Aorta (tissue), 5 donors: ENCODE results near the gene CCDC136. TPM values are rescaled to one million over a fixed set of nuclear protein-coding genes. Genes with fewer than 3 reads are reported as not detected.

Source experiments
- ATAC-seq: fragments of 200-7000 bp; cut with Tn5 transposase; one replicate; pipeline ENCODE4 v1.9.1; 2022; ENCODE audit warnings: moderate library complexity; ENCODE audit not compliant: low FRiP score
- DNase-seq, 2 donors: peaks; one replicate each; pipeline ENCODE4 v3.0.0-alpha.2; 2020
- H3K27ac ChIP-seq, 2 donors: one replicate each; pipeline ENCODE4 v1.5.1; 2013; ENCODE audit warnings: low read length in 2 of 2, mild to moderate bottlenecking in 2 of 2, moderate library complexity in 2 of 2, control low read depth in 1 of 2, inconsistent platforms in 1 of 2, low read depth in 1 of 2
- H3K27me3 ChIP-seq, 2 donors: one replicate each; pipeline ENCODE4 v1.6.1; 2013; ENCODE audit warnings: control low read depth in 1 of 2, low read length in 1 of 2, mild to moderate bottlenecking in 1 of 2, moderate library complexity in 1 of 2; ENCODE audit not compliant: insufficient read depth in 2 of 2, control insufficient read depth in 1 of 2
- H3K36me3 ChIP-seq, 2 donors: one replicate each; pipeline ENCODE4 v1.6.1; 2013; ENCODE audit warnings: control low read depth in 1 of 2, low read length in 1 of 2, mild to moderate bottlenecking in 1 of 2; ENCODE audit not compliant: insufficient read depth in 2 of 2, control insufficient read depth in 1 of 2
- H3K4me1 ChIP-seq, 2 donors: one replicate each; pipeline ENCODE4 v1.6.1; 2013; ENCODE audit warnings: low read length in 2 of 2, control low read depth in 1 of 2, mild to moderate bottlenecking in 1 of 2, moderate library complexity in 1 of 2; ENCODE audit not compliant: insufficient read depth in 2 of 2, control insufficient read depth in 1 of 2
- H3K4me3 ChIP-seq, 2 donors: one replicate each; pipeline ENCODE4 v1.5.1; 2013; ENCODE audit warnings: low read length in 2 of 2, control low read depth in 1 of 2, mild to moderate bottlenecking in 1 of 2
- H3K9me3 ChIP-seq: one replicate; pipeline ENCODE4 v1.6.1; 2013; ENCODE audit warnings: mild to moderate bottlenecking, low read length; ENCODE audit not compliant: control insufficient read depth
- WGBS, 2 donors: extraction: QIAGEN DNeasy Blood & Tissue Kit; methylation state at CpG; one replicate each; pipeline ENCODE4 v1.1.7; 2013; 5-methylcytosine and 5-hydroxymethylcytosine counted together
- intact Hi-C, 2 donors: fragments of 100-400 bp; cut with DNase I; formaldehyde crosslinking; loops; one replicate each; pipeline versions ENCODE4 v1.14.2 to v1.15.0; 2022
- polyA plus RNA-seq, 2 donors: library from polyadenylated mRNA; stranded (reverse); fragments of 200-250 nt; gene quantifications; one replicate each; pipeline ENCODE4 v1.2.3, GENCODE V29; 2013
- total RNA-seq, 2 donors: library from RNA; stranded (reverse); fragmentation: NEBNext Ultra II Directional; extraction: Animal tissue kit (Norgen Biotek cat#: 25700); gene quantifications; one replicate each; pipeline ENCODE4 v1.2.1, GENCODE V29; 2021
- donor health status: healthy with polysubstance abuse.
- donor health status: Bipolar disorder and iron deficiency.
- donor health status: DM: no; HTN: no; CAD: no.
- donor health status: DM: no; HTN: no; CAD: no.
- donor health status: DM: yes; HTN: yes; CAD: no.

CCDC136 gene
- total and polyA plus RNA-seq, 4 donors = 7.5 to 29.5 (median 13.6) TPM

- 87 to 91% methylated on average over 8 of the region's 8 CpGs for WGBS, 2 donors
- ATAC-seq = no peak
- DNase-seq = no peak
- Histone ChIP-seq H3K4me1 (no peaks in the 10 kb centered on the region), H3K4me3 (no peak overlapping the region), H3K9me3 (no peaks in the 10 kb centered on the region), H3K27me3 (no peaks in the 10 kb centered on the region), H3K36me3 (peaks cover 0 to 4% of the 10 kb centered on the region in 2 donors), H3K27ac (no peak overlapping the region)
- intact Hi-C loops = no loop called here
Observed at GRCh38 chr7:128807191-128807590, 15.4 kb downstream of the CCDC136 start.

- ATAC-seq (no peak), DNase-seq (no peak)
- Histone ChIP-seq H3K27me3 (no peaks in the 10 kb centered on the region), H3K36me3 (peaks cover 0 to 4% of the 10 kb centered on the region in 2 donors), H3K4me3 (no peak overlapping the region), H3K27ac (no peak overlapping the region), H3K4me1 (no peaks in the 10 kb centered on the region), H3K9me3 (no peaks in the 10 kb centered on the region)
- 96 to 97% methylated on average over 3 of the region's 3 CpGs for WGBS, 2 donors
- intact Hi-C loops = no loop called here
Observed at GRCh38 chr7:128809363-128809762, 17.6 kb downstream of the CCDC136 start.

GRCh38 chr7:128810473-128810872, 18.7 kb downstream of the CCDC136 start:
- Histone ChIP-seq H3K36me3 (peaks cover 0 to 1% of the 10 kb centered on the region in 2 donors), H3K4me1 (no peaks in the 10 kb centered on the region), H3K4me3 (no peak overlapping the region), H3K9me3 (no peaks in the 10 kb centered on the region), H3K27me3 (no peaks in the 10 kb centered on the region), H3K27ac (no peak overlapping the region)
- no peak for DNase-seq
- intact Hi-C loops = no loop called here
- ATAC-seq = no peak
- WGBS, 2 donors = 87 to 89% methylated on average over 2 of the region's 2 CpGs

GRCh38 chr7:128810997-128811396, 19.2 kb downstream of the CCDC136 start:
- H3K9me3 ChIP-seq = no peaks in the 10 kb centered on the region
- intact Hi-C loops = no loop called here
- no peak overlapping the region for H3K27ac ChIP-seq
- DNase-seq = no peak
- 95 to 96% methylated on average over 3 of the region's 3 CpGs for WGBS, 2 donors
- no peak overlapping the region for H3K4me3 ChIP-seq
- H3K36me3 ChIP-seq = no peaks in the 10 kb centered on the region
- H3K4me1 ChIP-seq = no peaks in the 10 kb centered on the region
- H3K27me3 ChIP-seq = no peaks in the 10 kb centered on the region
- no peak for ATAC-seq

GRCh38 chr7:128811631-128812430, 20.1 kb downstream of the CCDC136 start:
- WGBS, 2 donors = 94 to 98% methylated on average over 11 of the region's 11 CpGs
- DNase-seq = no peak
- no peaks in the 10 kb centered on the region for H3K36me3 ChIP-seq
- H3K27me3 ChIP-seq = no peaks in the 10 kb centered on the region
- H3K4me3 ChIP-seq = no peak overlapping the region
- no peak overlapping the region for H3K27ac ChIP-seq
- intact Hi-C loops = no loop called here
- no peaks in the 10 kb centered on the region for H3K9me3 ChIP-seq
- H3K4me1 ChIP-seq = no peaks in the 10 kb centered on the region
- no peak for ATAC-seq

- H3K9me3 ChIP-seq = no peaks in the 10 kb centered on the region
- intact Hi-C loops = no loop called here
- no peaks in the 10 kb centered on the region for H3K36me3 ChIP-seq
- no peaks in the 10 kb centered on the region for H3K4me1 ChIP-seq
- DNase-seq (no peak), ATAC-seq (no peak)
- no peaks in the 10 kb centered on the region for H3K27me3 ChIP-seq
- 73 to 81% methylated on average over 11 of the region's 11 CpGs for WGBS, 2 donors
- no peak overlapping the region for H3K27ac ChIP-seq
- no peak overlapping the region for H3K4me3 ChIP-seq
Observed at GRCh38 chr7:128812514-128813168, 20.9 kb downstream of the CCDC136 start.

- Histone ChIP-seq H3K36me3 (no peaks in the 10 kb centered on the region), H3K27ac (no peak overlapping the region), H3K4me3 (no peak overlapping the region), H3K9me3 (no peaks in the 10 kb centered on the region), H3K4me1 (no peaks in the 10 kb centered on the region), H3K27me3 (no peaks in the 10 kb centered on the region)
- ATAC-seq = no peak
- WGBS, 2 donors = 93 to 94% methylated on average over 6 of the region's 6 CpGs
- DNase-seq = no peak
- intact Hi-C loops = no loop called here
Observed at GRCh38 chr7:128814499-128814898, 22.7 kb downstream of the CCDC136 start.

GRCh38 chr7:128815289-128815942, 23.6 kb downstream of the CCDC136 start:
- Histone ChIP-seq H3K4me3 (no peak overlapping the region), H3K27me3 (no peaks in the 10 kb centered on the region), H3K9me3 (no peaks in the 10 kb centered on the region), H3K36me3 (no peaks in the 10 kb centered on the region), H3K4me1 (no peaks in the 10 kb centered on the region), H3K27ac (no peak overlapping the region)
- DNase-seq (no peak), ATAC-seq (no peak)
- 96 to 97% methylated on average over 7 of the region's 7 CpGs for WGBS, 2 donors
- intact Hi-C loops = no loop called here
